Measurements from ENCODE around the gene FRYL. TPM values are rescaled to one million over a fixed set of nuclear protein-coding genes. Genes with fewer than 3 reads are reported as not detected.

Gene FRYL
- total RNA-seq, 2 experiments from 2014 or later = 85.4 to 88.5 TPM

GRCh38 chr4:48660347-48660746, 119.7 kb downstream of the FRYL start:
- intact Hi-C loops (cut with micrococcal nuclease; ENCODE audit: unreplicated experiment) = no loop called here
- H3K9me2 ChIP-seq (ENCODE audit: insufficient read depth, low read length) = no peaks in the 10 kb centered on the region
- CTCF ChIA-PET (ENCODE audit: unreplicated experiment) = no interaction called here
- no peak overlapping the region for H3K27ac ChIP-seq (ENCODE audit: low read depth, low read length, poor library complexity, severe bottlenecking)
- H4K20me1 ChIP-seq (ENCODE audit: insufficient read depth, low read length) = no peaks in the 10 kb centered on the region; the same call in 1 of the 2 replicates
- no peak overlapping the region for H3K4me3 ChIP-seq (ENCODE audit: low read depth, low read length, poor library complexity, severe bottlenecking)
- POLR2A ChIA-PET = interaction anchor here (0.6 kb wide), 1 partner anchor 8 kb away, joined by 3 read pairs; no protein-coding TSS in a partner anchor
- no peak overlapping the region for H3K4me2 ChIP-seq (ENCODE audit: low read length)
- DNase-seq (ENCODE audit: low spot score) = no peak
- no TSS peak for BruUV-seq (replicated peaks)
- H3K9me3 ChIP-seq (ENCODE audit: low read length) = 0 out of 2 replicates have a peak, but pooled peaks cover 3% of the 10 kb centered on the region
- H3K4me1 ChIP-seq (ENCODE audit: insufficient read depth, low read length, poor library complexity, severe bottlenecking) = no peaks in the 10 kb centered on the region
- TF ChIP-seq EZH2phosphoT487 (IDR thresholded peaks at IDR 0.05; ENCODE audit: borderline replicate concordance, low read depth, low read length) (no peak), CTCF (conservative IDR thresholded peaks at IDR 0.05; ENCODE audit: low read length) (no peak)
- H3K79me2 ChIP-seq (ENCODE audit: insufficient read depth, low read depth, low read length) = peaks cover 11% of the 10 kb centered on the region; the same call in 1 of the 2 replicates
- H2AFZ ChIP-seq (ENCODE audit: low read length) = no peak overlapping the region
- no peaks in the 10 kb centered on the region for H3K36me3 ChIP-seq (ENCODE audit: insufficient read depth, low read length)

GRCh38 chr4:48654015-48654664, 125.9 kb downstream of the FRYL start:
- Histone ChIP-seq H3K4me3 (ENCODE audit: low read depth, low read length, poor library complexity, severe bottlenecking) (no peak overlapping the region), H3K9me2 (ENCODE audit: insufficient read depth, low read length) (no peaks in the 10 kb centered on the region), H3K4me1 (ENCODE audit: insufficient read depth, low read length, poor library complexity, severe bottlenecking) (no peaks in the 10 kb centered on the region), H4K20me1 (ENCODE audit: insufficient read depth, low read length) (peaks cover 8% of the 10 kb centered on the region), H3K9me3 (ENCODE audit: low read length) (no peaks in the 10 kb centered on the region), H3K4me2 (ENCODE audit: low read length) (no peak overlapping the region), H3K79me2 (ENCODE audit: insufficient read depth, low read depth, low read length) (peaks cover 16% of the 10 kb centered on the region; the same call in 1 of the 2 replicates), H3K27ac (ENCODE audit: low read depth, low read length, poor library complexity, severe bottlenecking) (no peak overlapping the region), H3K36me3 (ENCODE audit: insufficient read depth, low read length) (no peaks in the 10 kb centered on the region), H2AFZ (ENCODE audit: low read length) (no peak overlapping the region)
- no peak for DNase-seq (ENCODE audit: low spot score)
- ChIA-PET CTCF (ENCODE audit: unreplicated experiment) (no interaction called here), POLR2A (interaction anchor here (0.6 to 1.4 kb wide), 7 partner anchors 11 to 197 kb away, joined by 3 to 4 read pairs (median 3); no protein-coding TSS in a partner anchor)
- BruUV-seq (replicated peaks) = no TSS peak
- intact Hi-C loops (cut with micrococcal nuclease; ENCODE audit: unreplicated experiment) = no loop called here
- TF ChIP-seq EZH2phosphoT487 (IDR thresholded peaks at IDR 0.05; ENCODE audit: borderline replicate concordance, low read depth, low read length) (no peak), CTCF (conservative IDR thresholded peaks at IDR 0.05; ENCODE audit: low read length) (no peak)

Measured in OCI-LY7 (cell line).